ENCODE measurements around the gene FSTL4. TPM values are rescaled to one million over a fixed set of nuclear protein-coding genes. Genes with fewer than 3 reads are reported as not detected.
"Not testable (repeated sequence)": the region's sequence is repeated elsewhere in the genome, so short reads cannot be mapped to it uniquely, and the experiment has no call there.

Gene FSTL4
- total RNA-seq, 2 donors from 2014 or later = not detected

GRCh38 chr5:133453084-133453780 is 159.1 kb downstream of the FSTL4 start:
- no peaks in the 10 kb centered on the region for H3K36me3 ChIP-seq
- H3K9me3 ChIP-seq = no peaks in the 10 kb centered on the region
- H3K4me1 ChIP-seq = no peaks in the 10 kb centered on the region
- TF ChIP-seq CTCF (IDR thresholded peaks at IDR 0.05) = no peak
- no peak overlapping the region for H3K27ac ChIP-seq
- no peaks in the 10 kb centered on the region for H3K27me3 ChIP-seq
- no peak overlapping the region for H3K4me3 ChIP-seq
- no peak for DNase-seq (ENCODE audit: low spot score)

GRCh38 chr5:133451926-133452325 is 160.4 kb downstream of the FSTL4 start:
- Histone ChIP-seq H3K9me3 (no peaks in the 10 kb centered on the region), H3K36me3 (no peaks in the 10 kb centered on the region), H3K27ac (no peak overlapping the region), H3K27me3 (no peaks in the 10 kb centered on the region), H3K4me3 (no peak overlapping the region), H3K4me1 (no peaks in the 10 kb centered on the region)
- no peak for TF ChIP-seq CTCF (IDR thresholded peaks at IDR 0.05)
- no peak for DNase-seq (ENCODE audit: low spot score)

GRCh38 chr5:133450286-133450685 is 162.1 kb downstream of the FSTL4 start:
- DNase-seq (ENCODE audit: low spot score) = no peak
- no peak overlapping the region for H3K4me3 ChIP-seq
- no peaks in the 10 kb centered on the region for H3K9me3 ChIP-seq
- no peak overlapping the region for H3K27ac ChIP-seq
- H3K36me3 ChIP-seq = no peaks in the 10 kb centered on the region
- H3K4me1 ChIP-seq = no peaks in the 10 kb centered on the region
- TF ChIP-seq CTCF (IDR thresholded peaks at IDR 0.05) = no peak
- H3K27me3 ChIP-seq = no peaks in the 10 kb centered on the region

- DNase-seq (ENCODE audit: low spot score) = no peak
- no peak for TF ChIP-seq CTCF (IDR thresholded peaks at IDR 0.05)
- H3K36me3 ChIP-seq = no peaks in the 10 kb centered on the region
These were observed 163.2 kb downstream of the FSTL4 start for GRCh38 chr5:133449181-133449580.

GRCh38 chr5:133446440-133446839 is 165.9 kb downstream of the FSTL4 start:
- Histone ChIP-seq H3K4me3 (no peak overlapping the region), H3K9me3 (no peaks in the 10 kb centered on the region), H3K27ac (no peak overlapping the region), H3K36me3 (no peaks in the 10 kb centered on the region), H3K4me1 (peaks cover 0 to under 1% of the 10 kb centered on the region in 2 donors), H3K27me3 (no peaks in the 10 kb centered on the region)
- no peak for DNase-seq (ENCODE audit: low spot score)
- no peak for TF ChIP-seq CTCF (IDR thresholded peaks at IDR 0.05)

More at GRCh38 chr5:133449181-133449580, 163.2 kb downstream of the FSTL4 start:
- no peaks in the 10 kb centered on the region for H3K27me3 ChIP-seq
- H3K27ac ChIP-seq = no peak overlapping the region
- no peak overlapping the region for H3K4me3 ChIP-seq
- H3K9me3 ChIP-seq = no peaks in the 10 kb centered on the region
- H3K4me1 ChIP-seq = no peaks in the 10 kb centered on the region

- DNase-seq (ENCODE audit: low spot score) = no peak
- no peak for TF ChIP-seq CTCF (IDR thresholded peaks at IDR 0.05)
- Histone ChIP-seq H3K9me3 (no peaks in the 10 kb centered on the region), H3K27me3 (no peaks in the 10 kb centered on the region), H3K36me3 (no peaks in the 10 kb centered on the region), H3K27ac (no peak overlapping the region), H3K4me1 (peaks cover 0 to 7% of the 10 kb centered on the region in 2 donors), H3K4me3 (no peak overlapping the region)
These were observed 166.6 kb downstream of the FSTL4 start for GRCh38 chr5:133445744-133446143.

- DNase-seq (ENCODE audit: low spot score); H3K4me3 ChIP-seq; H3K27me3 ChIP-seq; H3K27ac ChIP-seq; H3K36me3 ChIP-seq; H3K9me3 ChIP-seq: not testable (repeated sequence)
- H3K4me1 ChIP-seq = peaks cover 0 to 10% of the 10 kb centered on the region in 2 donors
These were observed 167.1 kb downstream of the FSTL4 start for GRCh38 chr5:133445204-133445603.
